Neuronal stem cell (in vitro differentiated cells): Measurements from ENCODE around the gene ACKR1.
A peak's percentile ranks its signal among the peaks of the same experiment; 100 is the strongest.

Experiments used
- DNase-seq: peaks from one replicate; pipeline ENCODE4 v3.0.0-alpha.2; 2013; ENCODE audit warnings: low spot score
- H2AFZ ChIP-seq: one replicate; pipeline ENCODE4 v1.6.1; 2013; ENCODE audit warnings: mild to moderate bottlenecking, low read length, inconsistent platforms
- H2AK5ac ChIP-seq: 2 replicates; pipeline ENCODE4 v1.6.1; 2013; ENCODE audit warnings: low read depth, mild to moderate bottlenecking, inconsistent platforms, low read length, moderate library complexity, mixed read lengths
- H2BK120ac ChIP-seq: 2 replicates; pipeline ENCODE4 v1.6.1; 2013; ENCODE audit warnings: low read depth, mild to moderate bottlenecking, inconsistent platforms, low read length, moderate library complexity, mixed read lengths
- H2BK12ac ChIP-seq: one replicate; pipeline ENCODE4 v1.6.1; 2013; ENCODE audit warnings: low read length, inconsistent platforms
- H2BK15ac ChIP-seq: 2 replicates; pipeline ENCODE4 v1.6.1; 2013; ENCODE audit warnings: mild to moderate bottlenecking, low read length, inconsistent platforms, mixed read lengths
- H2BK5ac ChIP-seq: one replicate; pipeline ENCODE4 v1.6.1; 2013; ENCODE audit warnings: inconsistent platforms, mild to moderate bottlenecking, low read length, moderate library complexity
- H3K14ac ChIP-seq: one replicate; pipeline ENCODE4 v1.6.1; 2013; ENCODE audit warnings: low read length, inconsistent platforms
- H3K18ac ChIP-seq: 2 replicates; pipeline ENCODE4 v1.6.1; 2013; ENCODE audit warnings: low read length, inconsistent platforms
- H3K23ac ChIP-seq: 2 replicates; pipeline ENCODE4 v1.6.1; 2013; ENCODE audit warnings: low read depth, mild to moderate bottlenecking, mixed read lengths, low read length, inconsistent platforms; ENCODE audit not compliant: poor library complexity
- H3K27ac ChIP-seq: replicated peaks from 3 replicates; pipeline ENCODE4 v1.5.1; 2013; ENCODE audit warnings: low read length, inconsistent platforms
- H3K27me3 ChIP-seq, 3 experiments: 2 replicates each; pipeline ENCODE4 v1.6.1; 2013; ENCODE audit warnings: low read length in 3 of 3, mild to moderate bottlenecking in 2 of 3, inconsistent platforms in 1 of 3, low read depth in 1 of 3, mixed read lengths in 1 of 3, moderate library complexity in 1 of 3; ENCODE audit not compliant: control insufficient read depth in 3 of 3, insufficient read depth in 3 of 3
- H3K36me3 ChIP-seq, 2 donors: replicated peaks in 1 of 2; 2 replicates each; pipeline ENCODE4 v1.6.1; 2013; ENCODE audit warnings: low read length in 2 of 2; ENCODE audit not compliant: control insufficient read depth in 2 of 2, insufficient read depth in 2 of 2
- H3K4ac ChIP-seq: 2 replicates; pipeline ENCODE4 v1.6.1; 2013; ENCODE audit warnings: inconsistent platforms, mild to moderate bottlenecking, low read length, moderate library complexity
- H3K4me1 ChIP-seq, 2 donors: 1 replicate in 1 of 2; 2 replicates in 1 of 2; pipeline ENCODE4 v1.6.1; 2013; ENCODE audit warnings: low read length in 2 of 2, low read depth in 1 of 2; ENCODE audit not compliant: control insufficient read depth in 2 of 2, insufficient read depth in 1 of 2
- H3K4me2 ChIP-seq: one replicate; pipeline ENCODE4 v1.6.1; 2013; ENCODE audit warnings: mild to moderate bottlenecking, low read length, inconsistent platforms; ENCODE audit not compliant: insufficient read depth, poor library complexity, severe bottlenecking
- H3K4me3 ChIP-seq, 2 donors: 2 replicates each; pipeline ENCODE4 v1.5.1; 2013; ENCODE audit warnings: low read length in 2 of 2, mild to moderate bottlenecking in 2 of 2, inconsistent platforms in 1 of 2, moderate library complexity in 1 of 2
- H3K79me1 ChIP-seq: one replicate; pipeline ENCODE4 v1.6.1; 2013; ENCODE audit warnings: low read depth, mild to moderate bottlenecking, inconsistent platforms, low read length, moderate library complexity
- H3K9ac ChIP-seq: one replicate; pipeline ENCODE4 v1.6.1; 2013; ENCODE audit warnings: mild to moderate bottlenecking, low read depth, low read length, inconsistent platforms; ENCODE audit not compliant: poor library complexity
- H3K9me3 ChIP-seq, 2 donors: replicated peaks in 1 of 2; 2 replicates each; pipeline versions ENCODE3 to v1.6.1; 2013; ENCODE audit warnings: low read length in 2 of 2, mild to moderate bottlenecking in 2 of 2, inconsistent platforms in 1 of 2, low read depth in 1 of 2, mixed read lengths in 1 of 2, moderate library complexity in 1 of 2; ENCODE audit not compliant: control insufficient read depth in 2 of 2, insufficient read depth in 1 of 2
- H4K8ac ChIP-seq: one replicate; pipeline ENCODE4 v1.6.1; 2013; ENCODE audit warnings: low read depth, mild to moderate bottlenecking, inconsistent platforms, low read length, moderate library complexity
- H4K91ac ChIP-seq: one replicate; pipeline ENCODE4 v1.6.1; 2013; ENCODE audit warnings: low read length, low read depth, mild to moderate bottlenecking, inconsistent platforms; ENCODE audit not compliant: poor library complexity
- whole genome bisulfite sequencing, 2 donors: extraction: QIAGEN DNeasy Blood & Tissue Kit; methylation state at CpG; one replicate each; pipeline ENCODE4 v1.1.7; 2013; ENCODE audit warnings: missing lambda C conversion rate in 2 of 2, mixed read lengths in 1 of 2; ENCODE audit not compliant: insufficient read length in 2 of 2, insufficient replicate concordance in 1 of 2; ENCODE audit errors: extremely low coverage in 2 of 2; 5-methylcytosine and 5-hydroxymethylcytosine counted together

ACKR1 gene

DNA sequence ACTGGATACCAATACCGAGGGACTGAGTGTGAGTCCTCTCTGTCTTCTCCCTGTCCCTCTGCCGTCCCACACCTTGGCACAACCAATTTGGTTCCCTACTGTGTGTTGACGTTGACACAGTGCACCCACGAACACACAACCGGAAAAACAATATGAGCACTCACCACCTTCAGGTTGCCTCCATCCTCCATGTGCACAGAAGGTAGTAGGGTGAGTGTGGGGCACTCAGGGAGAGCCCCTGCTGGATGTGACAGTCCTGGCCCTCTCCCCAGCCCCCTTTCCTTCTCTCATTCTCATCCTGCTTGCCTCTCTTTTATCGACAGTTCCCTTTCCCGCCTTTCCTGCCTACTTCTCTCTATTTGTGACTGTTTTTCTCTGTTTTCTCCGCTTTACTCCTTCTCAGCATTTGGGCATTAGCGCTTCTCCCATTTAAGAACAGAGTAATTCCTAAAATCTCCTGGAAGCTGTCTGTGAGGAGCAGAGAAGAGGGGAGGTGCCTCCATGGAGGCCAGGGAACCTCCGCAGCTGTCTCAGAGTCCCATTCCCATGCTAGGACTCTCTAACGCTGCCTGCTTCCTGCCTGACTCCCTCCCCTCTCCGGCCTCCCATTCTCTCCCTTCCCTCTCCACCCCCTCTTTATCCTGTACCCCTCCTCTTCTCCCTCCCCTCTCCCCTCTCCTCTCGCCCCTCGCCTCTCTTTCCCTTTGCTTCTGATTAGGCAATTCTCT lies 16.9 kb upstream of the ACKR1 start:
- Histone ChIP-seq H2BK120ac (no peak overlapping the region), H3K4me2 (peak overlapping the region; percentile 76), H3K9ac (peak overlapping the region; percentile 79), H3K36me3 (no peaks in the 10 kb centered on the region), H3K14ac (no peak overlapping the region), H3K23ac (no peak overlapping the region), H2BK15ac (no peak overlapping the region), H3K4me3 (peak overlapping the region; percentile 58 to 76), H2BK12ac (no peak overlapping the region), H3K9me3 (no peaks in the 10 kb centered on the region), H4K8ac (no peak overlapping the region), H3K27me3 (no peaks in the 10 kb centered on the region), H2BK5ac (no peak overlapping the region), H3K18ac (peak overlapping the region; percentile 41), H2AFZ (peak overlapping the region; percentile 82), H4K91ac (no peak overlapping the region), H3K4ac (no peak overlapping the region), H3K27ac (peak overlapping the region; percentile 21), H3K79me1 (no peaks in the 10 kb centered on the region), H2AK5ac (no peak overlapping the region), H3K4me1 (peaks cover 2 to 15% of the 10 kb centered on the region in 2 donors)
- DNase-seq, result no peak
- no CpG with 5 or more reads among the region's 14 CpGs for WGBS, 2 donors

DNA sequence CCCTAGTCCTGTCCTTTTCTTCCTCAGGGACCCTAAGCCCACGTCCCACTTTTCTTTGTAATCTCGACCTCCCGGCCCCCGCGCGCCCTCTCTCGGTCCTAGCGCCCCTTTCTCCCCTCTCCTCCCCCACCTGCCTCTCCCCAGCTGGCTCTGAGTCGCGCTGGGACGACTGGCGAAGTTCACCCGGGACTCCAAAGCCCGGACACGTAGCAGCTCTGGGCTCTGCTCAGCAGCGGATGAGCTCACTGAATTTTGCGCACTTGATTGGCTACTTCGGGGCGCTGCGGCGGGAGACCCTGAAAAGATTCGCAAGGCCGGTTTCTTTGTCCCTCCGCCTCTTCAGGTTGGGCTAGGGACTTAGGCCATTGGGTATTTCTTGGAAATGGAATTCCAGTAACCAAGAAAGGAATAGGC lies 16.3 kb upstream of the ACKR1 start:
- Histone ChIP-seq H3K36me3 (no peaks in the 10 kb centered on the region), H2BK5ac (no peak overlapping the region), H3K23ac (no peak overlapping the region), H3K4me3 (peak overlapping the region; percentile 58 to 76), H3K4me1 (peaks cover 2 to 15% of the 10 kb centered on the region in 2 donors), H3K4ac (no peak overlapping the region), H3K9ac (no peak overlapping the region), H3K27me3 (no peaks in the 10 kb centered on the region), H2BK120ac (no peak overlapping the region), H2BK12ac (no peak overlapping the region), H2AFZ (peak overlapping the region; percentile 82), H3K79me1 (no peaks in the 10 kb centered on the region), H3K14ac (no peak overlapping the region), H3K27ac (peak overlapping the region; percentile 47), H3K4me2 (peak overlapping the region; percentile 76), H2BK15ac (no peak overlapping the region), H3K9me3 (no peaks in the 10 kb centered on the region), H3K18ac (no peak overlapping the region), H4K8ac (no peak overlapping the region), H2AK5ac (no peak overlapping the region), H4K91ac (no peak overlapping the region)
- no CpG with 5 or more reads among the region's 24 CpGs for WGBS, 2 donors
- DNase-seq, result peak; percentile 85

DNA sequence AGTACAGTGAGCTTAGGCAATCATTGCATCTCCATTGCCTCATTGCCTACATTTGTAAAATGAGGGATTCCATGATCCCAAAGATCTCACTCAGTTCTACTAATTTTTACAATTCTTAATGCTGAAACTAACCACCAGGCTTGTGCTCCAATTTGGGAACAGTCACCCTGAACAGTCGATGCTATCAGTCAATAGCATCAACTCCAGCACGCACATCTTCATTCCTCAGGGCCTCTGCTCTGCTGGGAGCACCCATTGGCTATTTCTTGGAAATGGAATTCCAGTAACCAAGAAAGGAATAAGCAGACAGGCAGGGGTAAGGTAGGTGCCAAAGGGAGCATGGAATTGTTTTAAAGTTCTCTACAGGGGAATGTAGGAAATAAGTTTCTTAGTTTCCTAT lies 14.2 kb upstream of the ACKR1 start:
- Histone ChIP-seq H3K4ac (no peak overlapping the region), H3K27me3 (no peaks in the 10 kb centered on the region), H2BK120ac (no peak overlapping the region), H3K9me3 (no peaks in the 10 kb centered on the region), H3K36me3 (no peaks in the 10 kb centered on the region), H3K14ac (no peak overlapping the region), H2BK15ac (no peak overlapping the region), H3K79me1 (no peaks in the 10 kb centered on the region), H3K27ac (no peak overlapping the region), H2AK5ac (no peak overlapping the region), H3K23ac (no peak overlapping the region), H3K4me2 (no peak overlapping the region), H3K9ac (no peak overlapping the region), H4K91ac (no peak overlapping the region), H2BK5ac (no peak overlapping the region), H3K4me3 (no peak overlapping the region), H3K4me1 (peaks cover 2 to 15% of the 10 kb centered on the region in 2 donors), H2BK12ac (no peak overlapping the region), H4K8ac (no peak overlapping the region), H2AFZ (no peak overlapping the region), H3K18ac (no peak overlapping the region)
- DNase-seq, result no peak
- WGBS, 2 donors, result no CpG with 5 or more reads among the region's 2 CpGs

DNA sequence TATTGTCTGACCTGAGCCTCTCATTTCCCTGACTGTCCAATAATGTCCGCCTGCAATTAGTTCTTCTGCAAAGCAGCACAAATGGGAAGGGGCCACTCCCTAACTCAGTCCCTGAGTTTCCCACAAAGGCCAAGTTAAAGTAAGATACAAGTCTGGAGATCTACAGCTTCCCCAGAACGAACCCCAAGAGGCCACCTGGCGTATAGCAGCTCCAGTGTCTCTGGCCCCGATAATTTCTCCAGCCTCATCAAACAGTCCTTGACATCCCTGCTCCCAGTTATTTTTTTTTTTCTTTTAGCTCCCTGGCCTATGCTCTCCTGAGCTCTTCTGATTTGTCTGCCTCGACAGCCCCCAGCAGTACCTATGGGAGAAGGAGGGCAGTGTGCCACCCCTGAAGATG lies 8.1 kb upstream of the ACKR1 start:
- WGBS, 2 donors, result no CpG with 5 or more reads among the region's 5 CpGs
- no peaks in the 10 kb centered on the region for H3K79me1 ChIP-seq

More for the DNA sequence above, 8.1 kb upstream of the ACKR1 start:
- H3K27me3 ChIP-seq, result no peaks in the 10 kb centered on the region
- H2BK12ac ChIP-seq, result no peak overlapping the region
- H3K18ac ChIP-seq, result no peak overlapping the region
- H4K91ac ChIP-seq, result no peak overlapping the region
- H3K14ac ChIP-seq, result no peak overlapping the region
- H3K27ac ChIP-seq, result no peak overlapping the region
- H3K4ac ChIP-seq, result no peak overlapping the region
- H3K4me3 ChIP-seq, result no peak overlapping the region
- DNase-seq, result no peak
- no peak overlapping the region for H4K8ac ChIP-seq
- no peak overlapping the region for H2AFZ ChIP-seq
- H3K4me1 ChIP-seq, result no peaks in the 10 kb centered on the region
- no peak overlapping the region for H2BK120ac ChIP-seq
- no peak overlapping the region for H3K23ac ChIP-seq
- H2BK5ac ChIP-seq, result no peak overlapping the region
- H2BK15ac ChIP-seq, result no peak overlapping the region
- H3K9ac ChIP-seq, result no peak overlapping the region
- H2AK5ac ChIP-seq, result no peak overlapping the region
- H3K4me2 ChIP-seq, result no peak overlapping the region
- no peaks in the 10 kb centered on the region for H3K36me3 ChIP-seq
- no peaks in the 10 kb centered on the region for H3K9me3 ChIP-seq
